ENCODE results near the gene HPSE2. TPM values are rescaled to one million over a fixed set of nuclear protein-coding genes. Genes with fewer than 3 reads are reported as not detected.

HPSE2 gene
- total RNA-seq, 1 experiment from 2014 or later: 0.05 TPM

DNA sequence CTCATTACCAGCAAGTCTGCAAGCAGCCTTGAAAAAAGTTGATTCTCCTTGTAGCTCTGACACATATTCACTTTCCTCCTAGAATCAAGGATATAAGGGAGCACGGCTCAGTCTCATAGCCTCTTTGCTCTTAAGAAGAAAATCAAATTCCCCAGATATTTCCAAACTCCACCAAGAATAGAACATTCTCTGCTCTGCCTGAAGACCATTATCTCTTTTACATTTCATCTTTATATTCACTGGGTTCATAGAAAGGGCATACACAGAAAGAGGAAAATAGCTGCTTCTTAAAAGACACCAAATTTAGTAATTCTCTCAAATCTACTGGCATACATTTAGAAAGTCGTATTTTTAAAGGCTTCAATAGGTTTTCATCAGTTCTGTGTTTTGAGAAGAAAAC, 92.0 kb downstream of the HPSE2 start:
- Histone ChIP-seq H3K4me3 (replicated peaks in 1 of 2; ENCODE audit: low read depth in 1 of 2, low read length in 2 of 2) (no peak overlapping the region), H3K9me3 (ENCODE audit: control insufficient read depth in 1 of 2, insufficient read depth in 1 of 2, low read depth in 1 of 2, low read length in 2 of 2) (no peaks in the 10 kb centered on the region), H3K27ac (ENCODE audit: low read depth, low read length) (no peak overlapping the region), H3K4me1 (ENCODE audit: control insufficient read depth in 1 of 2, insufficient read depth in 2 of 2, low read length in 2 of 2) (peaks cover 0 to 5% of the 10 kb centered on the region in 2 experiments; a peak in 2 of 4 replicates), H3K36me3 (ENCODE audit: control insufficient read depth in 1 of 2, insufficient read depth in 2 of 2, low read length in 2 of 2) (no peaks in the 10 kb centered on the region), H3K79me2 (ENCODE audit: insufficient read depth, low read length) (no peaks in the 10 kb centered on the region), H2AFZ (ENCODE audit: low read depth, low read length, poor library complexity, severe bottlenecking) (no peak overlapping the region), H3K27me3 (ENCODE audit: insufficient read depth, low read length) (peaks cover 48% of the 10 kb centered on the region), H3K4me2 (ENCODE audit: low read length) (no peak overlapping the region), H4K20me1 (ENCODE audit: insufficient read depth) (no peaks in the 10 kb centered on the region), H3K9ac (ENCODE audit: low read length) (no peak overlapping the region), H3K9me2 (ENCODE audit: insufficient read depth) (no peaks in the 10 kb centered on the region)
- POLR2A ChIA-PET: no interaction called here
- TF ChIP-seq EGR1 (IDR thresholded peaks at IDR 0.05; ENCODE audit: low read depth) (no peak), CTCF (IDR thresholded peaks at IDR 0.05 in 2 of 3, conservative IDR thresholded peaks at IDR 0.05 in 1 of 3; ENCODE audit: borderline replicate concordance in 1 of 3, insufficient read depth in 1 of 3, low read depth in 2 of 3, low read length in 2 of 3) (no peak), TCF7L2 (IDR thresholded peaks at IDR 0.05; ENCODE audit: borderline replicate concordance, extremely low read depth, insufficient read depth, insufficient read length) (no peak), POLR2AphosphoS5 (IDR thresholded peaks at IDR 0.05; ENCODE audit: low read depth, low read length) (no peak), JUND (IDR thresholded peaks at IDR 0.05) (no peak), ZFX (IDR thresholded peaks at IDR 0.05) (no peak), EZH2phosphoT487 (IDR thresholded peaks at IDR 0.05; ENCODE audit: borderline replicate concordance) (no peak), EZH2 (IDR thresholded peaks at IDR 0.05) (no peak), ZNF274 (IDR thresholded peaks at IDR 0.05; ENCODE audit: low read depth, low read length) (no peak), SRF (IDR thresholded peaks at IDR 0.05; ENCODE audit: low read depth) (no peak), ELF1 (IDR thresholded peaks at IDR 0.05; ENCODE audit: borderline replicate concordance, low read depth) (no peak), SIN3A (IDR thresholded peaks at IDR 0.05; ENCODE audit: low read depth) (no peak), SP1 (IDR thresholded peaks at IDR 0.05; ENCODE audit: low read depth) (no peak), POLR2A (IDR thresholded peaks at IDR 0.05; ENCODE audit: borderline replicate concordance, extremely low read depth, insufficient read depth, insufficient read length) (no peak)
- TF ChIP-seq, protein P1, sequence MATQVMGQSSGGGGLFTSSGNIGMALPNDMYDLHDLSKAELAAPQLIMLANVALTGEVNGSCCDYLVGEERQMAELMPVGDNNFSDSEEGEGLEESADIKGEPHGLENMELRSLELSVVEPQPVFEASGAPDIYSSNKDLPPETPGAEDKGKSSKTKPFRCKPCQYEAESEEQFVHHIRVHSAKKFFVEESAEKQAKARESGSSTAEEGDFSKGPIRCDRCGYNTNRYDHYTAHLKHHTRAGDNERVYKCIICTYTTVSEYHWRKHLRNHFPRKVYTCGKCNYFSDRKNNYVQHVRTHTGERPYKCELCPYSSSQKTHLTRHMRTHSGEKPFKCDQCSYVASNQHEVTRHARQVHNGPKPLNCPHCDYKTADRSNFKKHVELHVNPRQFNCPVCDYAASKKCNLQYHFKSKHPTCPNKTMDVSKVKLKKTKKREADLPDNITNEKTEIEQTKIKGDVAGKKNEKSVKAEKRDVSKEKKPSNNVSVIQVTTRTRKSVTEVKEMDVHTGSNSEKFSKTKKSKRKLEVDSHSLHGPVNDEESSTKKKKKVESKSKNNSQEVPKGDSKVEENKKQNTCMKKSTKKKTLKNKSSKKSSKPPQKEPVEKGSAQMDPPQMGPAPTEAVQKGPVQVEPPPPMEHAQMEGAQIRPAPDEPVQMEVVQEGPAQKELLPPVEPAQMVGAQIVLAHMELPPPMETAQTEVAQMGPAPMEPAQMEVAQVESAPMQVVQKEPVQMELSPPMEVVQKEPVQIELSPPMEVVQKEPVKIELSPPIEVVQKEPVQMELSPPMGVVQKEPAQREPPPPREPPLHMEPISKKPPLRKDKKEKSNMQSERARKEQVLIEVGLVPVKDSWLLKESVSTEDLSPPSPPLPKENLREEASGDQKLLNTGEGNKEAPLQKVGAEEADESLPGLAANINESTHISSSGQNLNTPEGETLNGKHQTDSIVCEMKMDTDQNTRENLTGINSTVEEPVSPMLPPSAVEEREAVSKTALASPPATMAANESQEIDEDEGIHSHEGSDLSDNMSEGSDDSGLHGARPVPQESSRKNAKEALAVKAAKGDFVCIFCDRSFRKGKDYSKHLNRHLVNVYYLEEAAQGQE (IDR thresholded peaks at IDR 0.05; ENCODE audit: low read depth): no peak
- TF ChIP-seq, protein P2, sequence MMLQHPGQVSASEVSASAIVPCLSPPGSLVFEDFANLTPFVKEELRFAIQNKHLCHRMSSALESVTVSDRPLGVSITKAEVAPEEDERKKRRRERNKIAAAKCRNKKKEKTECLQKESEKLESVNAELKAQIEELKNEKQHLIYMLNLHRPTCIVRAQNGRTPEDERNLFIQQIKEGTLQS (IDR thresholded peaks at IDR 0.05): no peak
- TF ChIP-seq, protein P3, sequence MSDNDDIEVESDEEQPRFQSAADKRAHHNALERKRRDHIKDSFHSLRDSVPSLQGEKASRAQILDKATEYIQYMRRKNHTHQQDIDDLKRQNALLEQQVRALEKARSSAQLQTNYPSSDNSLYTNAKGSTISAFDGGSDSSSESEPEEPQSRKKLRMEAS (IDR thresholded peaks at IDR 0.05): no peak
- CTCF ChIA-PET: no interaction called here
- no TSS peak for BruUV-seq (replicated peaks)
- no peak for ATAC-seq
- intact Hi-C loops (cut with micrococcal nuclease): no loop called here
- RAD21 ChIA-PET (ENCODE audit: low non-redundant PET in 1 of 2, low total read pairs in 2 of 2, uncharacterized antibody in 2 of 2, unreplicated experiment in 2 of 2): no interaction called here
- DNase-seq (ENCODE audit: low read depth, low spot score): no peak

Measured in HCT116 (cell line).